ENCODE results near the gene ZNF219. TPM values are rescaled to one million over a fixed set of nuclear protein-coding genes. Genes with fewer than 3 reads are reported as not detected.
A peak's percentile ranks its signal among the peaks of the same experiment; 100 is the strongest.

The ZNF219 gene
- total and polyA plus RNA-seq, 2 of the 13 experiments (the other 11 are each of a cell fraction or from before 2014, with no cell fraction given): 34.5 to 36.6 TPM

- TF ChIP-seq ZSCAN5A (CRISPR knock-in tag; IDR thresholded peaks at IDR 0.05; ENCODE audit: borderline replicate concordance): no peak
- TF ChIP-seq ZBTB43 (CRISPR knock-in tag; conservative IDR thresholded peaks at IDR 0.05): 0 out of 2 replicates have a peak, but pooled peaks have one; percentile 41
- peak; percentile 42; the same call in 1 of the 2 replicates for TF ChIP-seq TFDP1 (CRISPR knock-in tag; IDR thresholded peaks at IDR 0.05; ENCODE audit: borderline replicate concordance)
- TF ChIP-seq ZNF609 (CRISPR knock-in tag; IDR thresholded peaks at IDR 0.05; ENCODE audit: borderline replicate concordance): no peak
- TF ChIP-seq KDM3A (CRISPR knock-in tag; IDR thresholded peaks at IDR 0.05; ENCODE audit: low read depth): peak; percentile 80
- peak in 1 of 2 experiments; percentile 41; a peak in 1 of 4 replicates for TF ChIP-seq POLR2A (IDR thresholded peaks at IDR 0.05; ENCODE audit: insufficient read depth in 1 of 2, low read depth in 2 of 2, low read length in 2 of 2)
- no peak; the same call in 1 of the 2 replicates for TF ChIP-seq KMT2B (CRISPR knock-in tag; IDR thresholded peaks at IDR 0.05)
- TF ChIP-seq NFE2 (CRISPR knock-in tag; IDR thresholded peaks at IDR 0.05): no peak
- no peak for TF ChIP-seq ZEB1 (IDR thresholded peaks at IDR 0.05; ENCODE audit: insufficient replicate concordance, low read depth)
- TF ChIP-seq ZNF891 (CRISPR knock-in tag; IDR thresholded peaks at IDR 0.05): no peak; the same call in 1 of the 2 replicates
- no peak for TF ChIP-seq TCF7 (IDR thresholded peaks at IDR 0.05; ENCODE audit: low read depth)
- TF ChIP-seq ELF4 (CRISPR knock-in tag; IDR thresholded peaks at IDR 0.05; ENCODE audit: borderline replicate concordance): no peak
- TF ChIP-seq PAF1 (CRISPR knock-in tag; IDR thresholded peaks at IDR 0.05): no peak
- TF ChIP-seq MYPOP (CRISPR knock-in tag; IDR thresholded peaks at IDR 0.05): no peak; the same call in 1 of the 2 replicates
- TF ChIP-seq U2AF2 (IDR thresholded peaks at IDR 0.05; ENCODE audit: low read depth, low read length): no peak
- TF ChIP-seq ZNF790 (CRISPR knock-in tag; IDR thresholded peaks at IDR 0.05; ENCODE audit: borderline replicate concordance): no peak
- TF ChIP-seq ZNF430 (CRISPR knock-in tag; IDR thresholded peaks at IDR 0.05): peak; percentile 30; the same call in 1 of the 2 replicates
- no peak for TF ChIP-seq ZNF17 (CRISPR knock-in tag; IDR thresholded peaks at IDR 0.05)
- TF ChIP-seq PHF20 (CRISPR knock-in tag; IDR thresholded peaks at IDR 0.05): peak; percentile 33; the same call in 1 of the 2 replicates
These were observed 8.2 kb upstream of the ZNF219 start (continued) for GRCh38 chr14:21106498-21107282.

All from HepG2 (cell line).